ENCODE results near the gene SPAG6.
A peak's percentile ranks its signal among the peaks of the same experiment; 100 is the strongest.

SPAG6 gene

DNA sequence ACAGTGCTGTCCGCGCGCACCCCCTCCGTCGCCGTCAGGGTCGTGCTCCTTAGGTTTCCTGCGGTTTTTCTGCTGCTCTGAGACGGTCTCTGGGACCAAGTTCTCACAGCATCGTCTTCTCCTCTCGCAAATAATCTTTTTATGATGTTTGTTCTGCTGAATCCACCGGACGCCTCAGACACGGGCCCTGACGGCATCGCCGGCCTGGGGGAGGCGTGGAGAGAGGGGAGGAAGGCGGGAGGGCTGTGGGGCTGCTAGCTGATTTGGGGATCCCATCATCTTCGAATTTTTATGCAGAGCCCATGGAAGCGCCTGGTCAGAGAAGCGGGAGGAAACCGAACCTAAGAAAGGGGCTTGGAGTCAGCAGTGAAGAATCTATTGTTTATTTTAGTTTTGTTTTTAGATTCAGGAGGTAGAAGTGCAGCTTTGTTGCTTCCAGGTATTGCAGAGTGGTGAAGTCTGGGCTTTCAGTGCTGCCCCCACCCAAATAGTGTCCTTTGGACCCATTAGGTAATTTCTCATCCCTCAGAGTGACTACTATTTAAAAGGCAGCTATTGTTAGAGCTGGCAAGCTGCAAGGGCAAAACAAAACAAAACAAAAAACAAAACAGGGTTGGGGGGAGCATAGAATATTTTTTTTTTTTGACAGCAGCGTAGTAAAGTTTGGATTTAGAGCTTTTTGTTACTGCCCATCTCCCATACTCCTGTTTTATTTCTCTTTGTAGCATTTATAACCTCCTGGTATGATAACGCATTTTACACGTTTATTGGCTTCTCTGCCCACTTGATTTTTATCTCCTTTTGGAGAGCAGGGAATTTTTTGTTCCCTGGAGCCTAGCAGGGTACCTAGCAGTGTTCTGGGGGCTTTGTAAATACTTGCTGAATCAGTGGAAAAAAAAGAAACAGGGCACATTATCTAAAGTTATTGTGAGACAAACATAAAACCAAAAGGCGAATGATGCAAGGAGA, 92.6 kb downstream of the SPAG6 start:
- peak in 1 of 2 experiments; percentile 14 for DNase-seq

DNA sequence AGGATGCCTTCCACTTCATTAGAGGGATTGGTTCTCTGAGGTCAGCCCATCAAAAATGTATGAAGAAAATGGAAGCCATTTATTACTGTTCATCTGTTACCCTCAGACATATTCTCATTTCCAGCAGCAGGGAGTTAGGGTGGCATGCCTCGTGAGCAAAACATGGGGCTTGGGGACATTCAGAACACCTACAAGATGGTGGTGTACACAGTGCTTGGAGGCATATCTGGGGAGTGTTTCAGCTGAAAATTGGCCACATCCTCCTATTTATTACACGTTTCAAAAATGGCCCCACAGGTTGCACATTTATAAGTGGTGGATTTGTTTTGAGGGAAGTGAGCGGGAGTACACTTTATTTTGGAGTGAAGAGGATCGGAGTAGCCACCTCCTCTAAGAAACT, 93.4 kb downstream of the SPAG6 start:
- no peak for DNase-seq

DNA sequence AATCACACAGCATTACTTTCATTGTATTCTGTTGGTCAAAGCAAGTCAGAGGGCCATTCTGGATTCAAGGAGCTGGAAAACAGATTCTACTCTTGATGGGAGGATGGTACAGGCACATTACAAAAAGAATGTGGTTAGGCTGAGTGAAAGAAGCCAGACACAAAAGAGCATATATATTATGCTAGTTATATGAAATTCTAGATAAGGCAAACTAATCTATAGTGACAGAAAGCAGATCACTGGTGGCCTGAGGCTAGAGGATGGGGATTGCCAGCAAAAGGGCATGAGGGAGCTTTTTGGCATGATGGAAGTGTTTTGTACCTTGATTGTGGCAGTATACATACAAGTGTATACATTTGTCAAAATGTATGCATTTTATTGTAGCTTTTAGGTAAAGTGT, 96.8 kb downstream of the SPAG6 start:
- no peak for DNase-seq

DNA sequence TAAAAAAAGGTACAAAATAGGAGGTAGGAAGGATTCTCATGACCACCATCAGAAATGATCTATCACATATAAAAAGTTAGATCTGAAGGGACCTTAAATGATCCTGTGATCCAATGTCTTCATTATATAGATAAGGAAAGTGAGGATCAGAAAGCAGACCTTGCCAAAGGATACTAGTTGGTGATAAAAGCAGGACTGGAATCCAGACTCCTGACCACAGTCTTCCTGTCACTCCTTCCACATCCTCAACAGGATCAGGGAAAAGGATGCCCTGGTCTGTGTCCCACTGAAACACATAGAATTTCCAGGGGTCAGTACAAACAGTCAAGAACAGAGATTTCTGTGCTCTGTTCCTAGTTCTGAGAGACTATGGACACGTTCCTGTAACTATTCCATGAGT, 97.2 kb downstream of the SPAG6 start:
- DNase-seq, result no peak

DNA sequence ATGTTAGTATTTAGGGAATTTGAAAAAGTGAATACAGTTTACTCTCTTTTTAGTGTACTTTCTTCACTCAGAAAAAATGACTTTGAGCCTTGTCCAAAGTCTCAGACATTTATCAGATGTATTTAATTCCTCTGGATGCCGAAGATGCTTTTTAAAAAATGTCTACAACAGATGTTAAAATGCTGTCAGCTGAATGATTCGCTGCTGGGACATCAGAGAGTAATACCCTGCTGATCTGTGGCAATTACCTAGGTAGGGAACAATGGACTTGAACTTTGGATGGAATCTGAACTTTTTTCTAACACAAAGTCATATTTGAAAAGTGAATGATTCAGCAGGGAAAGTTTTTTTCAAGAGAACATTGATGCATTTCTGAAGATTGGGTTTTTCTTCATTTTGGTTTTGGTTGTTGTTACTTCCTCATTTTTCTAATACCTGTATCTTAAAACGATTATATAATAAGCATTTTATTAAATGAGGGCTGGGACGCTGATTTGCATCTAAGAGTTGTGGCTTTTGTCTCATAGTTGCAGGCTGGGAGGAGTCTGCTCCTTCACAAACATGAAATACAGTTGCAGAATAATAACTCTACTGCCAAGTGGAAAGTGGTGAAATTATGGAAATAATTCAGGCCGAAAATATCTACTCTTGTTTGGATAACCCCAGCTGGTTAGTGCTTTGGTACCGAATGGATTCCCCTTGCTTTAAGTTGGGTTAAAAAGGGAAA, 98.0 kb downstream of the SPAG6 start:
- no peak for DNase-seq

DNA sequence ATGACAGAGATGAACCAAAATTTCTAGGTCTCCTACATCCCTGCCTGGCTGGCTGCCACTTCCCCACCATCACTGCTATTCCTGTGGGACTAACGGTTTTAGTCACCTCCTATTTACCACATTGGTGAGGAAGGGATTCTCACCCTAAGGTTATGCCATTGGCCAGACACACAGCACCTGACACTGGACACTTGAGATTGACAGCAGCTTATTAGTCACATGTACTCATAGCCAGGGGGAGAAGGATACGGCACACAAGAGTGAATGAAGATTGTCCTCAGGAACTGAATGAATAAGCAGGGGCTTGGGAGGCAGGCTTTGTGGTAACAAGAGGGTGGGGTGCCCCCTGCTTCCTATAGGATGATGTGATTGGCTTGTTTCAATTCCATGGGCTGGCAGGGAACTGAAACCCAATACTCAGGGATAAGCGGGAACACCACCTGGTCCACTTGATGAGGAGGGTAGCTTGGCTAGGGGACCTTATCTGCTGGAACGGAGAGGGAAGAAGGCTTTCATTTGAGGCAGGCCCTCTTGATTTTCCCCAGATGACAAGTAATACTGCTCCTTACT, 99.0 kb downstream of the SPAG6 start:
- no peak for DNase-seq

DNA sequence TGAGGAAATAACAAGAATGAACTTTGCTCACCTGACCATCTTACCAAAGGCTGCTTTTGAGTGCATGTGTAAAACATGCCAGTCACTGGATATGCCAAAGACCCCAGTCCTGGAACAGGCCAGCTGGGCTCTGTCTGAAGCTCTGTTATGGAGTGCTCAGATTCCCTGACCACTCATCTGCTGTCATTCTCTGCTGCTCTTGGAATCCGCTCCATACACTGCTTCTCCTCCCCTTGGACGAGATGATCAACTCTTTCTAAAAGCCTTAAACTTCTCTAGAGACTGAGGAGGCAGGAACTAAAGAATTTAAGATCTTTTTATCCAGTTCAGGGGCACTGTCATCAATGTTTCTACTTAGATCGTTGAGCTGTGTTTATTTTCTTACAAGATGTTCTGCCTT, 100.2 kb downstream of the SPAG6 start:
- DNase-seq, result no peak

DNA sequence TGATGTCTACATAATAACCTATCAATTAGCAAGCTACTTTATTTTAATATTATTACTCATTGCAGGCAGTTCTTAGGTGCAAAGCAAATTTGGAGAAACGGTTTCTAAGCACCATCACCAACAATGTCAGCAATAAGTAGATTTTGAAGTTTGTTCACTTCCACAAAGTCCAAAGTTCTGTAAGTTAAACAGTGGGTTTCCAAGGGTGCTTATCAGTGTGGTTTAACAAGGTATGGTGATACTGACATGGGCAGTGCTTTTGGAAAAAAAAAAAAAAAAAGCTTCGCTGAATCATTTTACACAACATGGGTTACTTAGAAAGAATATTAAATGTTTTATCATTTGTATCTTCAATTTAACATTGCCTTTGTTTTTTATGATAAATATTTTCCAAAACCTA, 101.8 kb downstream of the SPAG6 start:
- no peak for DNase-seq

DNA sequence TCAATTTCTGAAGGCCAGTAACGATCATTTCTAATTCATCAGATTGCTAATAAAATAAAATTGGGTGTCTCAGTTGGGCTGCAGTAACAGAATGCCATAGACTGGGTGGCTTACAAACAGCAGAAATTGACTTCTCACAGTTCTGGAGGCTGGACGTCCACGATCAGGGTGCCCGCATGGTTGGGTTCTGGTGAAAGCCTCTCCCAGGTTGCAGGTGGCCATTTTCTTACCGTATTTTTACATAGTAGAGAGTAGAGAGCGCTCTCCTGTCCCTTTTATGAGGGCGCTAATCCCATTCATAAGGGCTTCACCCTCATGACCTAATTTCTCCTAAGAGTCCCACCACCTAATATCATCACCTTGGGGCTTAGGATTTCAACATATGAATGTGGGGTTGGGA, 106.0 kb downstream of the SPAG6 start:
- DNase-seq, result no peak

DNA sequence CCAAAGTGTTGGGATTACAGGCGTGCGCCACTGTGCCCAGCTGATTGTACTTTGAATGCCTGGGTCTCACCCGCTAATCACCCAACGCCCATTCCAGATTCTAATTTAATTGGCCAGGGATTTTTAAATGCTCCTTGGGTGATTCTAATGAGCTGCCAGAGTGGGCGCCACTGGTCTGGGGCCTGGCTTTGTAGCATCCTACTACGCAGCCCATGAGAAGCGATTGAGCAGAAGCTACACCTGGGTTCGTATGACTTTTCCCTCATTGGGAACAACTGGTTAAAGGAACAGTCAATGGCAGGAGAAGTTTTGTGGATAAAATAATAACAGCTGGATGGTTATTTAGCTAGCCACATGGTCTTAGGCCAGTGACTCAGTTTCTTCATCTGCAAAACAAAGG, 108.0 kb downstream of the SPAG6 start:
- no peak for DNase-seq

DNA sequence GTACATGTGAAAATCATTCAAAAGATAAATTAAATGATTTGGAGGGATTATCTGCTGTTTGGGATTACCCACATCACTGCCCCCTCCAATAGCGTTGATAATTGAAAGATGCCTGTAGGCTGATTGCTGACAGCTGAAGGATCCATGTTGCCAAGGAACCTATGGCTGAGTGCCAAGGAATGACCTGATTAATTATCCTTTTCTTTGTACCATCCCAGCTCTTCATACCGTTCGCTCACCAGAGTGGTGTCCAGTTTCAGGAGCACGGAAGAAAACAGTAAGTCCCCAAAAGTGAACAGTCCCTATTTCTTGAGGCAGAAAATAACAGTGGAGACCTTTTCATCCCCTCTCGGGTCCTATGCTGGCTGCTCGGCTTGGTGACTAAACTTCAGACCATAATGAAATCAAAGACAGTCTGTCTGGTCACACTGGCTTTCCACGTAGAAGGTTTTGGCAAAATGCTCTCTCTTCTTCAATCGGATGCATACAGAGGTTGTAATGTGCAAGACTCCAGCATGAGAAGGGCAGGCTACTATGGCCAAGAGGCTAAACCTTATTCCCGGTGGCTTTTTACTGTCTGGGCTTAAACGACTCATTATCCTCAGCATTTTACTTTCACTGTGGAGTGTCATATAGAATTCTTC, 108.8 kb downstream of the SPAG6 start:
- DNase-seq, result peak in 1 of 2 experiments; percentile 16

DNA sequence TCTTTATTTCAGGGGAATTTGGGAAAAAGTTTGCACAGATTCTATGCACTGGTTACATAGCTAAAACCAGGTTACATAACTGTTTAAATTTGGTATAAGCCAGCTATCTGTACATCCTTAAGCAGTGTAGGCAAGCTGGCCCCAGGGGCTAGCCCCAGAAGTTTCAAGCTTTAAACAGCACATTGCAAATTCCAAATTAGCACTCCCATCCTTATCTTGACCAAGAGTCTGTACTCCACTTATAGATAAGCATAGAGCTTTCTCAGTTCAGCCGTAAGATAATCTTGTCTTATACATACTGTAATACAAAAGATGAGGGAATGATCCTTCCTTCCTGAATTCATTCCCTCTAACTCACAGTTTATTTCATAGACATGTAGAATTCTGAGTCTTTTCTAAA, 109.3 kb downstream of the SPAG6 start:
- no peak for DNase-seq

DNA sequence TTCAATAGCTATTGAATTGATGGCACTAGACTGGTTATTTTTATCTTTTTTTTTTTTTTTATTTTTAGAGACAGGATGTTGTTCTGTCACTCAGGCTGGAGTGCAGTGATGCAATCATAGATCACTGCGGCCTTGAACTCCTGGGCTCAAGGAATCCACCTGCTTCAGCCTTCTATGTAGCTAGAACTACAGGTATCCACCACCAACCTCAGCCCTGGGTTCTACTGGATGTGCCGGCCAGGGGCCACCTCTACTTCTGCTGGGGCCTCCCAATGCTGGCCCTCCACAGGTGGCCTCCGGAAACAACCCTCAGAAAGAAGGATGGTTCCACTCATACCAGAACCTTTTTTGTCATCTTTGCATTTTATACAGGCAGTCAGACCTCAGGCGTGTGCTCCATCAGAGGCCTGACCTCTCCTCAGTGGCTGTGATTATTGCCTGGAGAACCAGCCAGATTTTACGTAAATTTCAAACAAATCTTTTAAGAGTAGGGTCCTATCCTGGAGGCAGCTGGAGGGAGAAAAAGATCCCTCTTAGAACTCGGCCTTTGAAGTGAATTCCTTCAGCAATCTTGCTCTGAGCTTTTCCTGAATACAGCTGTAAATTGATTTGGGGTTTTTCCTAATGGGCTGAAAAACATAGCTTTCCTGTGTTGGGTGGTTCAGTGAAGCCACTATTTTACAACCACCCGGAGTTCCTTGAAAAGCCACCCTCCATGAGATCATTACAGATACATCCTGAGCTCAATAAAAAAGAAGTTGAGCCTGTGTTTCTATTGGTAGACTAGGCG, 110.0 kb downstream of the SPAG6 start:
- no peak for DNase-seq

DNA sequence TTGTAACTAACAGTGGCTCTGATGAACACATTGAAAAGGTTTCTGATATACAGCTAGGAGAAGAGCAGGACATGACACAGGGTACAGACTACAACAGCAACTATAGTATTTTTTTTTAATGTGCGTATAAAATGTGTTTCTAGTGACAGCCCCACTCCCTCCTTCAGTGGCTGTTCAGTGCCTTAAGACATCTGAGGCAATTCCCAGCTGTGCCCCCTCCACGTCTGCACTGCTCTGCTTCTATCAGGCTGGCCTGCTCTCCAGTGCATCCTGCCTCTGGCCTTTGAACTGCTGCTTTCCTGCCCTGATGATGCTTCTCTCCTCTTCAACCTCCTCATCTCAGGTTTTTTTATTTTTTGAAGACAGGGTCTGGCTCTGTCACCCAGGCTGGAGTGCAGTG, 111.2 kb downstream of the SPAG6 start:
- no peak for DNase-seq

DNA sequence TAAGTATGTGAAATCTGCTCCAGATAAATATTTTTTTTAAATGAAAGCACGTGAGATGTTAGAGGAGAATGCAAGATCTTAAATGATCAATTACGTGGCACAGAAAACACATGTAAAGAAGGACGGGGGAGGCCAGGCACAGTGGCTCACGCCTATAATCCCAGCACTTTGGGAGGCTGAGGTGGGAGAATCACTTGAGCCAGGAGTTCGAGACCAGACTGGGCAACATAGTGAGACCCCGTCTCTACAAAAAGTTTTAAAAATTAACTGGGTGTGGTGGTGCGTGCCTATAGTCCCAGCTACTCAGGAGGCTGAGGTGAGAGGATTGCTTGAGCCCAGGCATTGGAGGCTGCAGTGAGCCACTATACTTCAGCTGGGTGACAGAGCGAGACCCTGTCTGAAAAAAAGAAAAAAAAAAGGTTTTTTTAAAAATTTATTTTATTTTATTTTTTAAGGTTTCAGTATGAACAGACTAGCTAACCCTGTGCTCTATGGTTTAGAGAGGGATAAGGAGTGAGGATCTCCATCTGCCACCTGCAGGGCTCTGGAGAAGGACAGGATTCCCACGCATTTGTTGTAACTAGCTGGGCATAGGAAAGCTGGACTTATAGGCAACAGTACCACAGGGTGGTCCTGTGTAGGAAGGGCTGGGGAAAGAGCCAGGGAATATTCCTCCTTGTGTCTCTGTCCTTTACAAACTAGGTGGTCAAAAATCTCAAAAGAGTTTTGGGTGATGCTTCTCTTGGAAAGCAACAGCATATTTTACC, 113.2 kb downstream of the SPAG6 start:
- DNase-seq, result no peak

DNA sequence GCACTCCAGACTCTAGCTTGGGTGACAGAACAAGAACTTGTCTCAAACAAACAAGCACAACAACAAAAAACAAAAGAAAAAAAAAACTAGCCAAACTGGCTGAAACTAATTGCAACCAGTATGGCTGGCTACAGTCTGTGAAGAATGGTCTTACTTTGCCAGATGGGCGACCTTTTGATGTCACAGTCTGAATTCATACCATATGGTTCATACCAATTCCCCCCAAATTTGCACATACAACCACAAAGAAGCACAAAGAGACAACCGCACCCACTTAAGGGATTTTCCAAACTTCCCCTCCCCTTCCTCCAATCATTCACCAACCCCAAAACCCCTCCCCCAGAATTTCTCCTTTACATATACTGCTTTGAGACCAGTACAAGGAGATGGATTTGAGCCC, 114.2 kb downstream of the SPAG6 start:
- DNase-seq, result no peak

DNA sequence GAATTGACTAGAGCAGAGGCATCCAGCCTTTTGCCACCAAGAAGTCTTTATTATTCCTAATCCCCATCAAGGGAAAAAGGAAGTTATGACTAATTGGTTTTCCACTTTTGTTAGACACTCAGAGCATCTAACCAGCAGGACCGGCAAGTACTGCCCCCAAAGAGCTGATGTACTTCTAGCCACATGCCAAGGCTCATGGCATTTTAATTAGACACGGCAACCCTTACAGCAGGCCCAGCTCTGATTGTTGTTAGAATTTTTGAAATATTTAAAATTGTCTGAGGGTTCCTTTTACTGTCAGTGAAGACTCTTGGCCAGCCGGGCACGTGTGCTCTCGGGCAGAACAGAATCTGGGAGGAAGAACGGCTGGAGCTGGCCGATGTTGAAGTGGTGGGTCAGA, 114.8 kb downstream of the SPAG6 start:
- DNase-seq, result no peak

DNA sequence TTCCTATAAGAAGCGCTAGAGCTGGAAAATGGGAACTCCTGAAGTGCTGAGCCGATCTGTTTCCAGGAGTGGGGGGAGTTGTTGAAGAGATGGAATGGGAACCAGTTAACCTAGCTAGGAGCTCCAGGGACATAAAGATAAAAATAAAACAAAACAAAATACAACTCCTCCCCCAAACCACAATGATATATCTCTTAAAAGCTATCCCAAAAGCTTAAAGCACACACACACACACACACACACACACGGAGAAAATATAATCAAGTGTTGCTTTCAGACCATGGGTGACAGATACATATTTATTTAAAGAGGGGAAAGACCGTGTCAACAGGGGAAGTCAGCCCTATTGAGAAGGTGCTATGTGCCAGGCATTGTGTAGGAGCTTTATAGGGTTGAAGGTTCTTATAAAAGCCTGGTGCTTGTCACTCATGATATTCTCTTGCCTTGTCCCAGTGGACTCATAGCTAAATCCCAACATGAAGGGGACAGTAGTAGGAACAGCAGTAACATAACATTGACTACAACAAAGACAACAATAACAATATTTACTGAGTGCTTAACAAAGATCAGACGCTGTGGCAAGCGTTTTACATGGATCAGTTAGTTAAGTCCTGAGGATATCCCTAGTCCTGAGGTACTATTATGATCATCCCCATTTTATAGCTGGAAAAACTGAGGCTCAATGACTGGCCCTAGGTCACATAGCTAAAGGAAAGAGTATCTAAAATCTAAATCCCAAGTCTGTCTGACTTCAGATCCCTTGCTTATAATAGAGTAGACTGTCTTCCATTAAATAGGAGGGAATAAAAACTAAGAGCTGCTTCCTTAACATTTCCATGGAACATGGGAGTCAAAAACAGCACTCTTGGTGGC, 115.5 kb downstream of the SPAG6 start:
- DNase-seq, result no peak

DNA sequence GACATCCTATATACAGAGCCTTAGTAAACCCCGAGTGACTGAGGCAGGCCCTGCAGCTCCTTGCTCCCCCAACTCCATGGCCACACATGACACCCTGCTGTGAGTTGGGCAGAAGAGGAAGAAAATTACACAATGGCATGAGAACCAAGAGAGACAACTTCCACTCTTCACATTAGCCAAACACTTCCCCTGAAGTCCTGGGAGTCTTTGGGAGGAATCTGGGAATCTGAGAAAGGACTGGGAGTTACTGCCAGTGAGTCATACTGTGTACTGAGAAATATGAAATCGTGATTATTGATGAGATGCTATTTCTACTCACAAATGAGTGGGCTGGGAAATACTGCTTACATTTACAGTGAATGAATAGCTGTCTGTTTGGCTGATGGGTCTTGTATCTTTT, 116.6 kb downstream of the SPAG6 start:
- DNase-seq, result no peak

DNA sequence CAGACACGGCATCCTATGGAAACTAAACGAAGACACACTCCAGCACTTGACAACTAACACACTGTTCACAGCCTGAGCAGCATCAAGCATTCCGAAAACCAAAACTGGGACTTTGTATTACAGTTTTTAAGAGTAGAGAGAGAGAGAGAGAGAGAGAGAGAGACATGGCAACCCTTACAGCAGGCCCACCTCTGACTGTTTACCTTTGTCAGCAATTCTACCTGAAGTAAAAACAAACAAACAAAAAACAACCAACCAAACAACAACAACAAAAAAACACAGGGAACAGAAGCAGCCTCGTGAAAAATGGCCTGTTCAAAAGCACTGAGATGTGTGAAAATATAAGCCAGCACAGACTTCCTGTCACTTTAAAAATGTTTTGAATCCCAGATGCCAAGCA, 118.0 kb downstream of the SPAG6 start:
- DNase-seq, result no peak
